SK-N-SH treated with all-trans-retinoic acid at 6 μM for 48 hours (cell line): Measurements from ENCODE around the gene MAMSTR.
"Not testable (repeated sequence)": the region's sequence is repeated elsewhere in the genome, so short reads cannot be mapped to it uniquely, and the experiment has no call there.

Experiments used
- ATAC-seq: fragments of 200-7000 bp; cut with Tn5 transposase; 3 replicates; pipeline ENCODE4 v1.9.1; 2020; ENCODE audit warnings: mild to moderate bottlenecking, moderate library complexity
- ARNTL ChIP-seq: fragments of 450-650 bp; formaldehyde crosslinking; IDR thresholded peaks from 2 replicates; pipeline ENCODE4 v1.5.0; 2020; ENCODE audit warnings: low read depth, mild to moderate bottlenecking, moderate library complexity, borderline replicate concordance
- BACH2 ChIP-seq: fragments of 250-450 bp; sonication (Bioruptor Pico); IDR thresholded peaks from 2 replicates; pipeline ENCODE4 v1.9.0; 2021; ENCODE audit warnings: mild to moderate bottlenecking, borderline replicate concordance
- CSDC2 ChIP-seq: fragments of 250-450 bp; sonication (Bioruptor Pico); IDR thresholded peaks from 2 replicates; pipeline ENCODE4 v1.5.0; 2020; ENCODE audit warnings: mild to moderate bottlenecking, moderate library complexity
- CSRNP3 ChIP-seq: fragments of 250-450 bp; sonication (Bioruptor Pico); IDR thresholded peaks from 2 replicates; pipeline ENCODE4 v1.5.1; 2021; ENCODE audit warnings: mild to moderate bottlenecking, moderate library complexity
- ESRRG ChIP-seq: fragments of 250-450 bp; sonication (Bioruptor Pico); IDR thresholded peaks from 2 replicates; pipeline ENCODE4 v1.6.1; 2021; ENCODE audit warnings: mild to moderate bottlenecking
- GLIS3 ChIP-seq: fragments of 250-450 bp; sonication (Bioruptor Pico); IDR thresholded peaks from 2 replicates; pipeline ENCODE4 v1.5.0; 2020; ENCODE audit warnings: mild to moderate bottlenecking, moderate library complexity
- ISL1 ChIP-seq: fragments of 250-450 bp; sonication (Bioruptor Pico); IDR thresholded peaks from 2 replicates; pipeline ENCODE4 v2.1.2; 2022; ENCODE audit warnings: mild to moderate bottlenecking, moderate library complexity
- OSR1 ChIP-seq: fragments of 250-450 bp; sonication (Bioruptor Pico); IDR thresholded peaks from 2 replicates; pipeline ENCODE4 v1.8.0; 2022; ENCODE audit warnings: moderate library complexity, mild to moderate bottlenecking, inconsistent platforms
- POU6F1 ChIP-seq: fragments of 250-450 bp; sonication (Bioruptor Pico); IDR thresholded peaks from 2 replicates; pipeline ENCODE4 v1.8.0; 2021; ENCODE audit warnings: low read depth, mild to moderate bottlenecking, moderate library complexity, borderline replicate concordance
- PPARA ChIP-seq: fragments of 250-450 bp; sonication (Bioruptor Pico); IDR thresholded peaks from 2 replicates; pipeline ENCODE4 v1.5.0; 2020; ENCODE audit warnings: mild to moderate bottlenecking, borderline replicate concordance
- RARB ChIP-seq: fragments of 250-450 bp; sonication (Bioruptor Pico); IDR thresholded peaks from 2 replicates; pipeline ENCODE4 v1.8.0; 2021; ENCODE audit warnings: mild to moderate bottlenecking, moderate library complexity
- SNAI2 ChIP-seq: fragments of 250-450 bp; sonication (Bioruptor Pico); IDR thresholded peaks from 2 replicates; pipeline ENCODE4 v1.5.0; 2020; ENCODE audit warnings: mild to moderate bottlenecking, moderate library complexity
- TOX ChIP-seq: fragments of 250-450 bp; sonication (Bioruptor Pico); IDR thresholded peaks from 2 replicates; pipeline ENCODE4 v1.8.0; 2021; ENCODE audit warnings: mild to moderate bottlenecking, moderate library complexity, borderline replicate concordance
- TSHZ2 ChIP-seq: fragments of 250-450 bp; sonication (Bioruptor Pico); IDR thresholded peaks from 2 replicates; pipeline ENCODE4 v1.5.0; 2020; ENCODE audit warnings: mild to moderate bottlenecking, moderate library complexity
- ZC3H10 ChIP-seq: fragments of 250-450 bp; sonication (Bioruptor Pico); IDR thresholded peaks from 2 replicates; pipeline ENCODE4 v1.5.1; 2021; ENCODE audit warnings: mild to moderate bottlenecking, moderate library complexity
- ZFP30 ChIP-seq: fragments of 450-650 bp; formaldehyde crosslinking; IDR thresholded peaks from 2 replicates; pipeline ENCODE4 v1.5.0; 2022; ENCODE audit warnings: mild to moderate bottlenecking, moderate library complexity
- ZNF565 ChIP-seq: fragments of 450-650 bp; formaldehyde crosslinking; conservative IDR thresholded peaks from 2 replicates; pipeline ENCODE4 v1.5.0; 2020; ENCODE audit warnings: low read depth, mild to moderate bottlenecking, moderate library complexity
- ZNF70 ChIP-seq: fragments of 450-650 bp; formaldehyde crosslinking; IDR thresholded peaks from 2 replicates; pipeline ENCODE4 v1.5.0; 2020; ENCODE audit warnings: mild to moderate bottlenecking, moderate library complexity
- ZNF8 ChIP-seq: fragments of 450-650 bp; formaldehyde crosslinking; IDR thresholded peaks from 2 replicates; pipeline ENCODE4 v1.5.0; 2020; ENCODE audit warnings: mild to moderate bottlenecking, moderate library complexity

The MAMSTR gene

GRCh38 chr19:48689449-48689848 lies 30.1 kb downstream of the MAMSTR start:
- no peak for ATAC-seq
- TF ChIP-seq ESRRG (CRISPR knock-in tag) (no peak), ARNTL (CRISPR knock-in tag) (no peak), BACH2 (CRISPR knock-in tag) (no peak), ISL1 (CRISPR knock-in tag) (no peak), ZNF70 (no peak), ZFP30 (CRISPR knock-in tag) (no peak), CSDC2 (CRISPR knock-in tag) (no peak), ZNF8 (CRISPR knock-in tag) (no peak), TSHZ2 (CRISPR knock-in tag) (no peak), SNAI2 (CRISPR knock-in tag) (no peak), GLIS3 (no peak), RARB (CRISPR knock-in tag) (no peak), ZNF565 (CRISPR knock-in tag) (no peak), CSRNP3 (CRISPR knock-in tag) (no peak), OSR1 (CRISPR knock-in tag) (no peak), TOX (CRISPR knock-in tag) (no peak), ZC3H10 (CRISPR knock-in tag) (no peak), PPARA (no peak)

- TF ChIP-seq ZFP30 (CRISPR knock-in tag) (no peak), ISL1 (CRISPR knock-in tag) (no peak)
- TF ChIP-seq, all 23 proteins: peak for 0
- ATAC-seq: no peak
These were observed 31.7 kb downstream of the MAMSTR start for GRCh38 chr19:48687776-48688175.

- ATAC-seq: not testable (repeated sequence)
These were observed 32.9 kb downstream of the MAMSTR start for GRCh38 chr19:48686637-48687036.

GRCh38 chr19:48686088-48686487 lies 33.4 kb downstream of the MAMSTR start:
- TF ChIP-seq CSRNP3 (CRISPR knock-in tag) (no peak), TSHZ2 (CRISPR knock-in tag) (no peak), ARNTL (CRISPR knock-in tag) (no peak), CSDC2 (CRISPR knock-in tag) (no peak), GLIS3 (no peak), ZNF565 (CRISPR knock-in tag) (no peak), ZC3H10 (CRISPR knock-in tag) (no peak), ISL1 (CRISPR knock-in tag) (no peak), POU6F1 (CRISPR knock-in tag) (no peak), ZNF8 (CRISPR knock-in tag) (no peak), TOX (CRISPR knock-in tag) (no peak)
- TF ChIP-seq, all 23 proteins: peak for 0
- no peak for ATAC-seq
